HFF-Myc (cell line): ENCODE data around the gene NPC1L1.
A peak's percentile ranks its signal among the peaks of the same experiment; 100 is the strongest.

Source experiments
- DNase-seq: peaks from one replicate; pipeline ENCODE4 v3.0.0-alpha.2; 2011; ENCODE audit warnings: low read depth; ENCODE audit errors: extremely low read depth
- H3K4me3 ChIP-seq: replicated peaks from 2 replicates; pipeline ENCODE4 v1.5.1; 2011; ENCODE audit warnings: low read depth, mild to moderate bottlenecking, control low read depth, low read length
- CTCF ChIP-seq: IDR thresholded peaks from 2 replicates; pipeline ENCODE4 v1.5.1; 2012; ENCODE audit warnings: mild to moderate bottlenecking, low read depth, low read length, control low read depth; ENCODE audit errors: missing control alignments

Gene NPC1L1

GRCh38 chr7:44534501-44534900, 6.6 kb downstream of the NPC1L1 start:
- DNase-seq, result no peak
- peak; percentile 79 for TF ChIP-seq CTCF
- no peak overlapping the region for H3K4me3 ChIP-seq

GRCh38 chr7:44534087-44534486, 7.0 kb downstream of the NPC1L1 start:
- DNase-seq, result no peak
- no peak for TF ChIP-seq CTCF
- no peak overlapping the region for H3K4me3 ChIP-seq

GRCh38 chr7:44533301-44534055, 7.7 kb downstream of the NPC1L1 start:
- DNase-seq, result no peak
- no peak overlapping the region for H3K4me3 ChIP-seq
- TF ChIP-seq CTCF, result no peak

GRCh38 chr7:44531421-44532380, 9.4 kb downstream of the NPC1L1 start:
- no peak overlapping the region for H3K4me3 ChIP-seq
- no peak for TF ChIP-seq CTCF
- no peak for DNase-seq

GRCh38 chr7:44530990-44531389, 10.1 kb downstream of the NPC1L1 start:
- no peak for TF ChIP-seq CTCF
- no peak overlapping the region for H3K4me3 ChIP-seq
- DNase-seq, result no peak

GRCh38 chr7:44524811-44525388, 16.2 kb downstream of the NPC1L1 start:
- no peak for DNase-seq
- no peak for TF ChIP-seq CTCF

More at GRCh38 chr7:44524811-44525388, 16.2 kb downstream of the NPC1L1 start:
- no peak overlapping the region for H3K4me3 ChIP-seq
